NCI-H345 (cell line): Measurements from ENCODE around the gene RAD51B.

Experiments
- DNase-seq: peaks from one replicate; lab custom pipeline; 2025; lab: John Stamatoyannopoulos, UW

RAD51B gene

DNA sequence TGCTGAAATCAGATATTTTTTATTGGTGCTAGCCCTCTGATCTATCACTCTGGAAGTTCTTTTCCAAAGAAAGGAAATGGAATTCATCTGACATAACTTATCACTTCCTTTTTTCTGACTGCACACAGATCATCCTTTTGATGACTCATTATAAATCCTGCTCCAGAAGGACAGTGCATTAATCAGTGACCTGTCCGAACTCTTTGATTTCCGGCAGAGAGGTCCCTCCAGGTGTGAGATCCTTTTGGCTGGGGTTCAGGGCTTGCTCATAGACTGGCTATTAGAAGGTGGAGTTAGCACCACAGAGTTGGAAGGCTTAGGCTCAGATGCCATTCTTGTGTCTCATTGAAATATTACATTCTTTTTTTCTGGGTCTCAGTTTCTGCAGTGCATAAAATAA lies 645.1 kb downstream of the RAD51B start:
- no peak for DNase-seq

GRCh38 chr14:68466491-68466977 lies 647.0 kb downstream of the RAD51B start:
- DNase-seq: no peak

- DNase-seq: no peak
These were observed 647.8 kb downstream of the RAD51B start for GRCh38 chr14:68467425-68467824.

GRCh38 chr14:68468437-68469207 lies 649.0 kb downstream of the RAD51B start:
- no peak for DNase-seq

- no peak for DNase-seq
These were observed 649.7 kb downstream of the RAD51B start for GRCh38 chr14:68469208-68469713.

GRCh38 chr14:68470361-68470760 lies 650.8 kb downstream of the RAD51B start:
- no peak for DNase-seq

DNA sequence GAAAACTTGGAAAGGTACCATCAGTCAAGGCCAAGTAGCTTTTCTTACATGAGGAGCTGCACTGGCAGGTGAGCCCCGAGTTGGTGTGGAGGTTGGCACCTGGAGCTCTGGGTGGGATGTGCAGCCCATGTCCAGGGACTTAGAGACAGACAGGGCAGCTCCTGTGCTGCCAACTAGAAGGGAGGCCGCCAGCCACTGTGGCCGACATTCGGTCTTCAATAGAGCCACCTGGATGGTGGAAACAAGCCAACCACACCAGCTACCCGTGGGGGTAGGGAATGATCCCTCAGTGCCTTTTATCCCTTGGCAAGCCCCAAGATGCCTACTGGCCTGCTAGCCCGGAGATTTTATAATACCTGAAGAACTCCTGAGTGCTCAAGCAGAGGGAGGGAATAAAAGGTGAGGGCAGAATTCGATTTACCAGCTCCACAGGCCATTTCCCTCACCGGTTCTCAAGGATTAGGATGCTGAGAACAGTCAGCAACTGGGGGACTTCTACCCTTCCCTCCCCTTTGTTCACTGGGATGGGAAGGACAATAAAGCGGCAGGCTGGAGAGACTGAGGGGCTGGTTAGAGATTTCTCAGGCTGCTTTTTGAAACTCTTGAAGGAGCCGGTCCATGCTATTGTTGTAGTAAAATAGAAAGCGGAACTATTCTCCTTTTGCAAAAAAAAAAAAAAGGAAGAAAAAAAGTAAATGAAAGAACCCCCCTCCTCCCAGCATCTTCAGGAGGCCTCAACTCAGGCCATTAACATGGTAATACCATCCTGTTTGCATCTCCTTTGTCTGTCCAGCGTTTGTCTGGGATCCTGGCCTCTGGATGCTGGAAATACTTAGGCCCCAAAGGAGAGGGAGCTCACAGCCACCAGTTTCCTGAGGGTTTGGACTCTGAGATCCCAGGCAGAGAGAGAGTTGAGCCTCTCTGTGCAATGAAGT lies 651.7 kb downstream of the RAD51B start:
- no peak for DNase-seq

DNA sequence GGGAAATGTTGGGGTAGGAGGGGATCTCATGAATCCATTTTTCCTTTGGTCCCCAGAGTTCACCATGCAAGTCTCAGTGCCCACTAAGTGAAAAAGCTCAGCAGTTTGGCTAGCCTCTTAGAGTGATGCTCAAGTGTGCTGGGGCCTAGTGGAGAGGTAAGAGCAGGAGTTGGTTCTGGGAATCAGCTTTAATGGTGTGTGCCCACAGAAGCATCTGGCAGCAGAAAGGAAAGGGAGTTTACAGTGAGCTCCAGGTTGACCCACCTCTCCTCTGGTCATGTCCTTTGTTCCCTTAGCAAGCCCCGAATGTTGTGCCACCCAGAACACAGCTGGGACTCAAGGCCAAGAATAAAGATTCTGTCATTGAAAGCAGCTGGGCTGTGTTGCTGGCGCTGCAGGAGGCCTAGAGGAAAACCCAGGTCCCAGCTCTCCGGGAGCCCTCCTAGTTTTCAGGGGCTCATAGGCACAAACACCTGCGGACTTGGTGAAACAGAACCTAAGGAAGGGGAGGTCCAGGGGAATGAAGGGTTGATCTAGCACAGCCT lies 652.5 kb downstream of the RAD51B start:
- no peak for DNase-seq

- no peak for DNase-seq
These were observed 653.5 kb downstream of the RAD51B start for GRCh38 chr14:68473069-68473468.

- no peak for DNase-seq
These were observed 654.2 kb downstream of the RAD51B start for GRCh38 chr14:68473794-68474193.

DNA sequence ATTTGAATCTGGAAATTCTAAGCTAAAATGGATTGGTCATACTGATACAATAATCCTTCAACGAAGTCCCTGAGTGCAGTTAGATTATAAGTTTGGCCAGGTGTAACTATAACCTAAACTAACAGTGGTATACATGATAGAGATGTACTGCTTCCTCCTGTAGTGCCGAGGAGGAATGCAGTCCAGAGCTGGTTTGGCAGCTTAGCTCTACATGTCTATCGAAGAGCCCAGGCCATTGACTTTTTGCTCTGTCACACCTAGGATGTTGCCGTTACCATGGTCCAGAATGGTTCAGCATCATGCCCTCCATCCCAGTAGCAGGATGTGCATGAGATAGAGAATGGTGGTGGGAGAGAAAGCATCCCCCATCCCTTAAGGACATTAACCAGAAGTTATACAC lies 655.2 kb downstream of the RAD51B start:
- no peak for DNase-seq

- no peak for DNase-seq
These were observed 656.2 kb downstream of the RAD51B start for GRCh38 chr14:68475802-68476201.

- DNase-seq: no peak
These were observed 656.9 kb downstream of the RAD51B start for GRCh38 chr14:68476212-68477109.

- DNase-seq: no peak
These were observed 657.5 kb downstream of the RAD51B start for GRCh38 chr14:68477110-68477455.

GRCh38 chr14:68477461-68478085 lies 658.0 kb downstream of the RAD51B start:
- DNase-seq: no peak

- no peak for DNase-seq
These were observed 659.7 kb downstream of the RAD51B start for GRCh38 chr14:68479247-68479646.

- no peak for DNase-seq
These were observed 662.4 kb downstream of the RAD51B start for GRCh38 chr14:68482018-68482417.

- DNase-seq: no peak
These were observed 663.3 kb downstream of the RAD51B start for GRCh38 chr14:68482772-68483395.

- peak; percentile 14 for DNase-seq
These were observed 666.6 kb downstream of the RAD51B start for GRCh38 chr14:68486033-68486732.

- DNase-seq: no peak
These were observed 667.2 kb downstream of the RAD51B start for GRCh38 chr14:68486809-68487208.
